Fibroblast of the conjunctiva (primary cell): ENCODE results near the gene LMF1.
"Not testable (repeated sequence)": the region's sequence is repeated elsewhere in the genome, so short reads cannot be mapped to it uniquely, and the experiment has no call there.

ENCODE experiments used
- DNase-seq: peaks from one replicate; pipeline ENCODE4 v3.0.0-alpha.2; 2010; ENCODE audit warnings: low read depth

Gene LMF1

DNA sequence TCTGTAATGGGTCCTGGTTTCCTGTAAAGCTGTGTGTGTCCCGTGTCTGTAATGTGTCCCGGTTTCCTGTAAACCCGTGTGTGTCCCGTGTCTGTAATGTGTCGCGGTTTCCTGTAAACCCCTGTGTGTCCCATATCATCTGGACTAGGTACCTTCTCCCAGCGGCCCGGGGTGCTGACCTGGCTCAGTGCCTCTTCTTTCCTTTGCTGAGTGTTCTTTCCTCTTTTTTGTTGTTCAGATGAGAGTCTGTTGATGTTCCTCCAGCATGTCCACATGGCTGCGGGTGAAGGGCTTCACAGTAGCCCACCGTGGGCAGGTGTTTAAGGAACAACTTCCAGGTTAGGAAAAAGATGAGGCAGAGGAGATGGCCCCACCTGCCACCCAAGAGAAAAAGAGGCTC lies 123.6 kb downstream of the LMF1 start:
- DNase-seq, result no peak

DNA sequence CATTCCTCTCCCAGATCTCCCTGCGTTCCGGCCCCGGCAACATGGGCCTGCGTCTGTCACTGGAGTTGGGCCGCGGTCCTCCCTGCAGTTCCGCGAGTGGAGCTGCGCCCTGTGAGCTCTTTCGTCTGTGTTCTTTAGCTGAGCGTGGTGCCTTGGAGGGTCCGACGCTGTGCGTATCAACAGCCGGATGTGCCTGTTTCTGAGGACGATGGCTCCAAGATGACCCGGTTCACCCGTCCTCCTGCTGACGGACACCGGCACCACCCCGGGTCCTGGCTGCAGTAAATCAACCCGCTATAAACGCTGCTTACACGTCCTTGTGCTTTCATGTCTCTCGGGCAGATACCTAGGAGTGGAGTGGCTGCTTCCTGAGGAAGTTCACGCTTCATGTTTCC lies 125.4 kb downstream of the LMF1 start:
- no peak for DNase-seq

DNA sequence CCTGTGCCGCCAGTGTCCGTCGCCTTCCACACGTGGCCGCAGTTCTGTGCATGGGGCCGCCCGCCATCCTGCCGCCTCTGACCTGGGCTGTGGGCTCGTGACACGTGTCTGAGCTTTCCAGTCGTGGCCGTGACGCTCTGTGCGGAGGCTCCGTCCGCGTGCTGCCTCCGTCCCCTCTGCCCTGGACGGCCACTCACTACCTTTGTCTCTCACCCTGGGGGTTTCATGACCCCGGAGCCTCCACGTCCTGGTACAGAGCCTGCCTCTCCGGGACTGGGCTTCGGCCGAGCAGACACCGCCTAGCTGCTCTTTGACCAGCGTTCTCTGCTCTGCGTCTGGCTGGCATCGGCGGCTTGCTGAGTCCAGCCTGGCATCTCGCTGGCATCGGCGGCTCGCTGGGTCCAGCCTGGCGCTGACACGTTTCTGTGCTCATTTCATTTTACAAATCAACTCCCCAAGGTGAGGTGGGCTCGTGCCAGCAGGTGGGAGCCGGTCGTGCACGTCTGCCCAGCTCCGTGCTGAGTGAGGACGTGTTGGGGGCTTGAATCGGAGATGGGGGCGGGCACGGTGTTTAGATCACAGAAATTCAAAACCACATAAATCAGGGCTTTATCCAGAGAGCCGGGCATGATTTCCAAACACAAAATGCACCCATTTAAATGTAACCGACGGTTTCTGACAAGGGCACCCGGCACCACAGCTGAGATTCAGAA lies 126.0 kb downstream of the LMF1 start:
- DNase-seq, result no peak

DNA sequence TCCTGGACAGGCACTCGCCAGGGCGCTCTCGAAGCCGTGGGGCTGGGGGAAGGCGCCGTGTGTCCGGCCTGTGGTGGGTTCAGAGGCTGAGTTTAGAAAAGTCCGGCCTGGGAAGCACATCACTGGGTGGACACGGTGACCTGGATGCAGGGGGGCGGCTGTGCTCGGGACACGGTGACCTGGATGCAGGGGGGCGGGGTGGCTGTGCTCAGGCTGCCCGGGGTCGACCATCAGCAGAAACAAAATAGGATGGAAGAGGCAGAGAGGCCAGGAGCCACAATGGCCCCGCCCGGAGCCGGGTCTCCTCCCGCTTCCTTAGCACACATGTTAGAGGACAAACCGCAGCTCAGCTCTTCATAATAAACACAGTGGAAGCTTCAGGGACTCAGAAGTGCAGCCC lies 127.0 kb downstream of the LMF1 start:
- no peak for DNase-seq

DNA sequence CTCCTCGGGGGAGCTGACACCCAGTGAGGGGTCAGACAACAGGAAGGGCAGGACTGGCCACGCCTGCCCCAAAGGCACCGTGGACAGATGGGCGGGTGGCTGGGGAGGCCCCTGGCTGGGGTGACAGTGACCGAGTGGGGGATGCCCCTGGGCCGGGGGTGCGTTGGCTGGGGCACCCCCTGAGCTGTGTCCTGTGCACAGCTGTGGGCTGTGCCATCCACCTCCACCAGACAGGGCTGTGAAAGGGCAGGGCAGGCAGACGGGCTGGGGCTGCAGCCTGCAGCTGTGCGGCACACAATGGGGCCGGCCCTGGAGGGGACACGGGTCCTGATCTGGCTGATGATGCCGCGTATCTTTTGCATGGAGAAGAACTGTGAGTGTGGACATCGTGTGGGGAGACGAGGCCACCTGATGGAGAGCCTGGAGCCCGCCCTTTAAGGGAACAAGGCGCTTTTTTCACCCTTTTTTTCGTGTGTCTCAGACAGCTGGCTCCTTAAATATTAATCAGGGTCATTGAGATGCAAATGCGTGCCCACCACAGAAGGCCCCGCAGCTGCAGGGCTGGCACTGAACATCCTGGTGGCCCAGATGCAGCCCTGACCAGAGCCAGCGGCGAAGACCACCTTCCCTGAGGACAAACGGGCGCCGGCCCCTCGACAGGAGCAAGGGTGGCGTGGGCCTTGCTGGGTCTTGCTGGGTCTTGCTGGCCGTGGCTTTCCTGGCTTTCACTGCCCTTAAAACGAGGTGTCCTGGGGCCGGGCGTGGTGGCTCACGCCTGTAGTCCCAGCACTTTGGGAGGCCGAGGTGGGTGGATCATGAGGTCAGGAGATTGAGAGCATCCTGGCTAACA lies 127.8 kb downstream of the LMF1 start:
- DNase-seq, result no peak

DNA sequence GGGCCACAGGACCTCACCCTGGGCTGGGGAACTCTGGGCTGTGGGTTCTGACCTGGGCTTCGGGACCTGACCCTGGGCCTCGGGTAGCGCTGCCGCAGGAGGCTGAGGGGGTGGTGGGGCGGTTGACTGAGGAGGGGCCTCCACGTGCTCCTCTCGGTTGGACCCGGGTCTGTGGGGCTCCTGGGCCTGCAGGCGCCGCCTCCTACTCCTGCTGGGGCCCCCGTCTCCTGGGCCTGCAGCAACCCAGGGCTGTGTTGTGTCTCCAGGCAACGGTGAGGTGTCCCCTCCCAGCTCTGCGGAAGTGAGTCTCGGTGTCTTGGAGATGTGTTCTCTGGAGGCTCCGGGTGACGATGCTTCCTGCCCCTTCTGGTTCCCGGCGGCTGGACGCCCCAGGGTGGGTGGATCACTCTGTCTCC lies 128.7 kb downstream of the LMF1 start:
- DNase-seq, result no peak

GRCh38 chr16:841455-842060 lies 129.2 kb downstream of the LMF1 start:
- no peak for DNase-seq

DNA sequence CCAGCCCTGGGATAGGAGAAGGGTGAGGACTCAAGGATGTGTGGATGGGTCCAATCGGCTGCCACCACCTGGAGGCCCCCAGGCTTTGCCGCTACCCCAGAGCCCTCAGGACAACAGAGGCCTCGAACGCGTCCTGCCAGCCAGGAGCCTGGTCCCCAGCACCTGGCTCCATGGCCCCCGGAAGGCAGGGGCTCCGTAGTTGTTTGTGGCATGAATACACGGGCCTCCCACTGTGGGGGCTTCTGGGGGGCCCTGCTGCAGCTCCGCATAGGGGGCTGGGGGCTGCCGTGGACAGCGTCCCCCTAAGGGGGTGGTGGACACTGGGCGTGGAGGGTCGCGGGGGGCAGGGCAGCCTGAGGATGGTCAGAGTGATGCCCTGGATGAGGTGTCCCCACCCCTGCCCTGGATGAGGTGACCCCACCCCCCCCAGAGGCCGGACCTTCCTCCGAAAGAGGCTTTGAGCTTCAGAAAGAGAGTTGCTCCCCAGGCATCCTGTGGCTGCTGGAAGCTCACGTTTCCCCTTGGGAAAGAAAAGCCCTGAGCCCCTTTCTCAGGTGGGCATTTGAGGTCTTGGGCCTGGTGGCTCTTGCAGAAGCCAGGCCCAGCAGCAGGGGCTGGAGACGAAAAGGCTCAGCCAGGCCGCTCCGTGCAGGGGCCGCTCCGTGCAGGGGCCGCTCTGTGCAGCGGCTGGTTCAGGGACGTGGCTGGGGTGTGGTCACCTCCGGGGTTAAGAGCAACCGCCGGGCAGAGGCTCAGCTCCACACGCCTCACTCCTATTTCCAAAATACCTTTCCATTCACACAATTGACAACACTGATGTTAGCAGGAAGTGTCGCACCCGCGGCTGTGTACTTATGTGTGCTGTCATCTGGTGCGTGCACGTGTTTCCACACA lies 130.0 kb downstream of the LMF1 start:
- no peak for DNase-seq

DNA sequence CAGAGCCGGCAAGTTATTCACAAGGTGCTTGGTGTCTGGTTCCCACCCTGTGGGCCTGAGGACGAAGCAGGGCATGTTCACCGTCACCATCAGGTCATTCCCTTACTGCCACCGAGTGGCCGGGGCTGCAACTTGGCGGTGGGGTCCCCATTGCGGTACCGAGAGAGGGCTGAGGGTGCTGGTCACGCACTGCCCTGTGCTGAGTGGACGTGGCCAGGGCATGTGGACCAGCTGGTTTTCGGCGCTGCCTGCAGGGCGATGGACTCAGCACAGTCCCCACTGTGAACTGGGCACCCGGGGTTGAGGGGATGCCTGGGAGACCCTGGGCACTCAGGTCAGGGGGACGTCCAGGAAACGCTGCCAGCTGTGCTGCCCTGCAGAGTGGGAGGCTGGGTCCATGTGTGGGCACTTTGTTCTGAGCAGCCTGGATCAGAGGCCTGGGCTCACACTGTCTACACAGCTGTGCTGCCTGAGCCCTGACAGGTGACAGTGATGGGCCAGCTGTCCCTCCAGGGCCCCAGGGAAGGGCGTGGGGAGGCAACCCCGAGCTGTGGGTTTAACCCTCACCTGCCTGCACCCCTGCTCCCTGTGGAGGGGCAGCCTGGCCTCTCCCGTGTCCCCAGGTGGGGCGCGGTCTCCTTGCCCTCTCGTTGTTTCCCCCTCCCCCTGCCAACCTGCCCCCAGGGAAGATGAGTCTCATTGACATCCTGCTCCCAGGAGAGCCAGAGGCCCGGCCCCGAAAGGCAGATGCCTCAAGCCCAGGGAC lies 131.0 kb downstream of the LMF1 start:
- DNase-seq, result no peak

DNA sequence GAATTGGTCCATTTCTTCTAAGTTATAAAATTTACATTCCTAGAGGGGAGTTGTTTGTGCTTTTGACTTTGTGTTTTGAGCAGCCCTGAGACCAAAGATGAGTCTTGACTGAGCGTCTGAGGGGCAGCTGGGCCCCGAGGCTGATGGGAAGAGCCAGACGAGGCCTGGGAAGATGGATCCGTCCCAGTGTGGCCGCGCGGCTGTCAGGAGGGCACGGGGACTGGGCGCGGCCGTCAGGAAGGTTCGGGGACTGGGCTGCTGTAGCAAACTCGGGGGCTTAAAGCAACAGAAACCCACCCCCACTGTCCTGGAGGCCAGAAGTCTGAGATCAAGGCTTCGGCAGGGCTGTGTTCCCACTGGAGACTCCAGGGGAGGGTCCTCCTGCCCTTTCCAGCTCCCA lies 132.0 kb downstream of the LMF1 start:
- DNase-seq, result no peak

DNA sequence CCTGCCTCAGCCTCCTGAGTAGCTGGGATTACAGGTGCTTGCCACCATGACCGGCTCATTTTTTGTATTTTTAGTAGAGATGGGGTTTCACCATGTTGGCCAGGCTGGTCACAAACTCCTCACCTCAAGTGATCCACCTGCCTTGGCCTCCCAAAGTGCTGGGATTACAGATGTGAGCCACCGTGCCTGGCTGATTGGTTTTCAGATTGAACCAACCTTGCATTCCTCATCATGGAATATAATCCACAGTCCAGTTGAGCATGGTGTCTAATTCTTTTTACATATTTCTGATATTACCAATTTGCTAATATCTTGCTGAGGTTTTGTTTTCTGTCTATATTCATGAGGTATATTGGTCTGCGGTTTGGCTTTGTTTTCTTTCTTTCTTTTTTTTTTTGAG lies 134.0 kb downstream of the LMF1 start:
- not testable (repeated sequence) for DNase-seq

- DNase-seq, result no peak
These were observed 134.6 kb downstream of the LMF1 start for GRCh38 chr16:836221-836620.

DNA sequence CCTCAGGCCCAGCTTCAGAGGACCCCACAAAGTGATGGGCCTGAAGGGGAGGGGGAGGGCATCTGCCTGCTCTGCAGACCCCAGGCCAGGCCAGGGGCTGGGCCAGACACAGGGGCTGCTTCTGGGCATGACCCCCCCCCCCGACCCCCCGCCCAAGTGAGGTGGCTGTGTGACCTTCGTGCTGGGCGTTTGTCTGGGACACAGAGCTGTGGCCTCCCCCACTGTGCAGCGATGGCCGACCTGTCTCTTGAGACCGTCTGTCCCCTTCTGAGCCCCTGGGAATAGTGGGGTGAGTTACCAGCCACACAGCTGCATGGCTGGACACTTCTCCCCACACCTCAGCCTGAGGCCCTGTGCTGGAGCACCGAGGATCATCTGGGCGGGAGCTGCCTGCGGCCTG lies 135.4 kb downstream of the LMF1 start:
- DNase-seq, result no peak

DNA sequence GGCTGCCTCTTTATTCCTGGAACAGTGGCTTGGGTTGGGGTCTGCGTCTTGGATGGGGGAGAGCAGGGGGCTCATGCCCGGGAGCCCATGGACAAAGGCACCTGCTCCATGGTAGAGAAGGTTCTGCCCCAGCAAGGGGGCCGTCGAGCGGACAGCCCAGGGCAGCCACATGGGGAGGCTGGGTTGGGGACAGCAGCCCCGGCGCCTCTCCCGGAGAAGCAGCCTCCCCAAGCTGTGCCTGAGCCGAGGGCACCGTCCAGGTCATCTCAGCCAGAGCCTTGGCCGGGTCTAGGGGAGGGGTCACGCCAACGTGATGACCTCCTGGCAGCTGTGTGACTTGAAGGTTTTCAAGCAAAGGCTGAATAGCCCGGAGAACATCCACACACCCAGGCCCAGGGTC lies 137.4 kb downstream of the LMF1 start:
- no peak for DNase-seq

- no peak for DNase-seq
These were observed 138.0 kb downstream of the LMF1 start for GRCh38 chr16:832652-833336.

DNA sequence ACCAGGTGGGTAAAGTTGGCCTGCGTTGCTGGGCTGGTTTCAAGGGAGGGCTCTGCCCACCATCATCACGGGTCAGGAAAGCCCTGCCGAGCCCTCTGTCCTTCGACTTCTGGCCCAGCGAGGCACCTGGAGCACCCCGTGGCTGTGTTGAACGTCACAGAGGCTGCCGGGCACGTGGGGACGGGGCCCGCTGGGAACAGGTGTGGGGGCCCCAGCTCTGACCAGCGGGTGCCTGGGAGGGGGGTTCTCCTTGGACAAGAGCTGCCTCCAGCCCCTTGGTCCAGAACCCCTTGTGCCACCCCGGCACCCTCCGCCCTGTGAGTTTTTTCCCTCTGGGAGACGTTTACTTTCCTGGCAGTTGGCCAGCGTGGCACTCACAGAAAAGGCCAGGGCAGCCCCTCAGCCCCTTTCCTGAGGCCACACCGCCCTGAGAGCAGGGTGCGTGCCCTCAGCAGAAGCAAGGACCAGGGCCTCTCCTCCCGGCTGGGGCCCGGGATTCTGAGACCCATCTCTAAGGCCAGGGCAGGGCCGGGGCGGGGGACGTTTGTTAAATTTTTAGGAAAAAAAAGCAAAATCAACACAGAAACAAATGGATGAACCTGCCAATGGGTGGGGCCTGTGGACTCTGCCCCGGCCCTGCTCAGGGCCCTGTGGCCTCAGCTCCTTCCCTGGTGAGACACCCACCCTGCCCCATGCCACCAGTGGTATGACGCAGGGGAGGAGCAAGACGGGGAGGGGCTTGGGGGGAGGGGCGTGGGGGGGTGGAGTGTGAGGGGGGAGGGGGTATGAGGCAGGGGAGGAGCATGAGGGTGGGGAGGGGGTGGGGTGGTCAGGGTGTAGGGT lies 139.0 kb downstream of the LMF1 start:
- no peak for DNase-seq

DNA sequence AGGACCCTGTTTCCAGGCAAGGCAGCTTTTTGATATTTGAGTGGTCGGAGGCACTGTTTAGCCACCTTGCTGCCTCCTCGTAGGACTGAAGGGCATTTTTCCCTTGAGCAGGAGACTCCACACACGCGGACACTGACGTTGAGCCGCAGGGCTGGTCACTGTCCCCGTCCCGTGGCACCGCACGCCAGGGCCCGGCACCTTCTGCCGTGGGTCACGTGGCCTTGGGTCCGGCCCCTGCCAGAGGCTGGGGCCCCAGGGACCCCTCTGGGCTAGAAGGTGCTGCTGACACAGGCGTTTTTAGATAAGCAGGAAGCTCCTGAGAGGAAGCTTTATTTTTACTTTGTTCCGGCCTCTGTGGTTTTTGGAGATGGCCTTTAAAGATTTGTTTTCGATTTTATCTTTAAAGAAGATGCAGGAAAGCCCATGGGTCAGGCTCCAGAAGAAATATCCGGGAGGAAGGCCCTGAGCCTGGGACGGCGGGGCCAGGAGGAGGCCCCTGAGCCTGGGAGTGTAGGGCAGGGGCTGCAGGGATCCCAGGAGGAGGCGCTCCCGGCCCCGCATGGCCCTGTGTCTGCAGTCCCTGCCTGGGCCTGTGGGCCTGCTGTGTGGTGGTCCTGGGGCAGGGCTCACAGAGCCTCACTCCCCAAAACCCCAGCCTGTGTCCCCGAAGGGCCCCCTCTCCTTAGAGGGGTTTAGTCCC lies 139.8 kb downstream of the LMF1 start:
- DNase-seq, result no peak

- DNase-seq, result no peak
These were observed 140.5 kb downstream of the LMF1 start for GRCh38 chr16:830107-830870.
